DOHH2 (cell line): ENCODE results near the gene CLEC17A.

Experiments
- H3F3A ChIP-seq: fragments of 200-600 bp; sonication (generic), shearing (Covaris generic); 2 replicates; pipeline ENCODE4 v1.6.0; 2016; ENCODE audit warnings: antibody characterized with exemption, mild to moderate bottlenecking; ENCODE audit not compliant: control insufficient read depth, insufficient read depth
- H3K27ac ChIP-seq: fragments of 200-600 bp; sonication (generic); 2 replicates; pipeline ENCODE4 v1.5.1; 2014; ENCODE audit warnings: low read depth, mild to moderate bottlenecking, low read length, moderate library complexity
- H3K27me3 ChIP-seq: fragments of 200-600 bp; sonication (generic); 2 replicates; pipeline ENCODE4 v1.6.1; 2014; ENCODE audit warnings: mild to moderate bottlenecking, low read length, mixed read lengths; ENCODE audit not compliant: control insufficient read depth
- H3K36me3 ChIP-seq: fragments of 200-600 bp; sonication (generic); 2 replicates; pipeline ENCODE4 v1.6.1; 2014; ENCODE audit warnings: mild to moderate bottlenecking, low read length, moderate library complexity, mixed read lengths; ENCODE audit not compliant: control insufficient read depth
- H3K4me1 ChIP-seq: fragments of 200-600 bp; sonication (generic); 2 replicates; pipeline ENCODE4 v1.6.1; 2014; ENCODE audit warnings: mild to moderate bottlenecking, low read length, mixed read lengths; ENCODE audit not compliant: control insufficient read depth
- H3K4me2 ChIP-seq: fragments of 200-600 bp; sonication (generic); 2 replicates; pipeline ENCODE4 v1.6.0; 2014; ENCODE audit warnings: mild to moderate bottlenecking, low read length, moderate library complexity
- H3K4me3 ChIP-seq: fragments of 200-600 bp; sonication (generic); 2 replicates; pipeline ENCODE4 v1.5.1; 2014; ENCODE audit warnings: mild to moderate bottlenecking, low read length, mixed read lengths
- H3K79me2 ChIP-seq: fragments of 200-600 bp; sonication (generic); 2 replicates; pipeline ENCODE4 v1.6.1; 2014; ENCODE audit warnings: mild to moderate bottlenecking, low read length, mixed read lengths; ENCODE audit not compliant: control insufficient read depth
- H3K9me2 ChIP-seq: fragments of 200-600 bp; sonication (generic); replicated peaks from 2 replicates; pipeline ENCODE4 v1.6.1; 2014; ENCODE audit warnings: mild to moderate bottlenecking, low read length, mixed read lengths; ENCODE audit not compliant: control insufficient read depth
- H3K9me3 ChIP-seq: fragments of 200-600 bp; sonication (generic); 2 replicates; pipeline ENCODE4 v1.6.1; 2014; ENCODE audit warnings: antibody characterized with exemption, low read length, mixed read lengths; ENCODE audit not compliant: control insufficient read depth, insufficient read depth
- H4K20me1 ChIP-seq: fragments of 200-600 bp; sonication (generic); 2 replicates; pipeline ENCODE4 v1.6.0; 2014; ENCODE audit warnings: low read depth, mild to moderate bottlenecking, antibody characterized with exemption, low read length, moderate library complexity; ENCODE audit not compliant: control insufficient read depth, insufficient read depth
- CTCF ChIP-seq: fragments of 200-600 bp; sonication (generic); IDR thresholded peaks from one replicate; pipeline ENCODE4 v1.5.1; 2014; ENCODE audit warnings: antibody characterized with exemption, mild to moderate bottlenecking, low read depth, low read length; ENCODE audit not compliant: poor library complexity, severe bottlenecking
- EZH2phosphoT487 ChIP-seq: fragments of 200-600 bp; sonication (generic); IDR thresholded peaks from 2 replicates; pipeline ENCODE4 v1.6.1; 2017; ENCODE audit warnings: borderline replicate concordance, mild to moderate bottlenecking, antibody characterized with exemption, low read length, moderate library complexity, mixed read lengths

The CLEC17A gene

GRCh38 chr19:14614099-14614412 is 31.2 kb downstream of the CLEC17A start:
- Histone ChIP-seq H3K79me2 (no peaks in the 10 kb centered on the region), H3K27me3 (no peaks in the 10 kb centered on the region), H3K4me2 (peak overlapping the region; percentile 72), H3K36me3 (peaks cover 11% of the 10 kb centered on the region), H3K4me3 (peak overlapping the region; percentile 52), H4K20me1 (no peaks in the 10 kb centered on the region), H3K9me3 (no peaks in the 10 kb centered on the region), H3K9me2 (no peaks in the 10 kb centered on the region), H3K4me1 (peaks cover 53% of the 10 kb centered on the region), H3F3A (peaks cover 29% of the 10 kb centered on the region), H3K27ac (peak overlapping the region; percentile 91)
- TF ChIP-seq EZH2phosphoT487 (no peak), CTCF (no peak)

- H3K4me2 ChIP-seq = no peak overlapping the region
- peaks cover 45% of the 10 kb centered on the region for H3K4me1 ChIP-seq
- H3K27ac ChIP-seq = no peak overlapping the region
- no peaks in the 10 kb centered on the region for H4K20me1 ChIP-seq
- no peaks in the 10 kb centered on the region for H3K27me3 ChIP-seq
- H3K9me3 ChIP-seq = peaks cover 9% of the 10 kb centered on the region; the same call in 1 of the 2 replicates
- H3K79me2 ChIP-seq = no peaks in the 10 kb centered on the region
- TF ChIP-seq CTCF = no peak
- TF ChIP-seq EZH2phosphoT487 = no peak
- H3K36me3 ChIP-seq = peaks cover 3% of the 10 kb centered on the region
- no peak overlapping the region for H3K4me3 ChIP-seq
- peaks cover 29% of the 10 kb centered on the region for H3F3A ChIP-seq
- H3K9me2 ChIP-seq = no peaks in the 10 kb centered on the region
These were observed 32.7 kb downstream of the CLEC17A start for GRCh38 chr19:14615623-14616022.

- Histone ChIP-seq H3K36me3 (peaks cover 1% of the 10 kb centered on the region), H3K27me3 (no peaks in the 10 kb centered on the region)
- TF ChIP-seq CTCF (no peak), EZH2phosphoT487 (no peak)
These were observed 33.5 kb downstream of the CLEC17A start for GRCh38 chr19:14616407-14616806.

More at GRCh38 chr19:14616407-14616806, 33.5 kb downstream of the CLEC17A start:
- no peaks in the 10 kb centered on the region for H4K20me1 ChIP-seq
- H3K9me2 ChIP-seq = no peaks in the 10 kb centered on the region
- no peak overlapping the region for H3K4me3 ChIP-seq
- no peak overlapping the region for H3K4me2 ChIP-seq
- H3K4me1 ChIP-seq = peaks cover 37% of the 10 kb centered on the region
- H3K27ac ChIP-seq = no peak overlapping the region
- H3K79me2 ChIP-seq = no peaks in the 10 kb centered on the region
- peaks cover 9% of the 10 kb centered on the region; the same call in 1 of the 2 replicates for H3K9me3 ChIP-seq
- H3F3A ChIP-seq = peaks cover 29% of the 10 kb centered on the region
